Osteoblast (primary cell): ENCODE results near the gene PROB1. TPM values are rescaled to one million over a fixed set of nuclear protein-coding genes. Genes with fewer than 3 reads are reported as not detected.

Experiments
- DNase-seq: peaks from one replicate; pipeline ENCODE4 v3.0.0; 2011; ENCODE audit warnings: low spot score, mixed read lengths; ENCODE audit not compliant: insufficient read length; ENCODE audit errors: missing footprints
- H2AFZ ChIP-seq: 2 replicates; pipeline ENCODE4 v1.6.0; 2011; ENCODE audit warnings: mild to moderate bottlenecking, low read length
- H3K27ac ChIP-seq: 2 replicates; pipeline ENCODE4 v1.5.1; 2011; ENCODE audit warnings: mild to moderate bottlenecking, low read depth, low read length, moderate library complexity
- H3K27me3 ChIP-seq: 2 replicates; pipeline ENCODE4 v1.6.0; 2012; ENCODE audit warnings: mild to moderate bottlenecking, control low read depth, inconsistent platforms, low read length, moderate library complexity; ENCODE audit not compliant: insufficient read depth
- H3K36me3 ChIP-seq: 2 replicates; pipeline ENCODE4 v1.5.1; 2011; ENCODE audit warnings: mild to moderate bottlenecking, low read length, control low read depth, moderate library complexity; ENCODE audit not compliant: insufficient read depth
- H3K4me1 ChIP-seq: 2 replicates; pipeline ENCODE4 v1.5.1; 2011; ENCODE audit warnings: mild to moderate bottlenecking, low read length, control low read depth, moderate library complexity; ENCODE audit not compliant: insufficient read depth
- H3K4me2 ChIP-seq: 2 replicates; pipeline ENCODE4 v1.6.0; 2011; ENCODE audit warnings: mild to moderate bottlenecking, low read length; ENCODE audit not compliant: insufficient read depth
- H3K4me3 ChIP-seq: fragments of 200-600 bp; sonication (generic); 3 replicates; pipeline ENCODE4 v1.5.1; 2012; ENCODE audit warnings: mild to moderate bottlenecking, low read length, inconsistent platforms; ENCODE audit not compliant: insufficient read depth
- H3K79me2 ChIP-seq: 2 replicates; pipeline ENCODE4 v1.6.0; 2012; ENCODE audit warnings: mild to moderate bottlenecking, low read length, control low read depth, inconsistent platforms; ENCODE audit not compliant: insufficient read depth
- H3K9me3 ChIP-seq: 2 replicates; pipeline ENCODE4 v1.5.1; 2011; ENCODE audit warnings: low read depth, low read length, control low read depth
- H4K20me1 ChIP-seq: 2 replicates; pipeline ENCODE4 v1.6.0; 2012; ENCODE audit warnings: mild to moderate bottlenecking, low read length, control low read depth; ENCODE audit not compliant: insufficient read depth
- total RNA-seq: library from RNA; depleted of rRNA; stranded (reverse); fragments of >200 nt; gene quantifications from 2 replicates; pipeline ENCODE4 v1.2.3, GENCODE V29; 2012
- TF ChIP-seq, protein P1 (sequence below): IDR thresholded peaks from 2 replicates; pipeline ENCODE4 v1.5.1; 2011; ENCODE audit warnings: mild to moderate bottlenecking, low read depth, low read length, moderate library complexity; ENCODE audit errors: extremely low read depth

PROB1 gene
- total RNA-seq, 1 donor: 1.1 TPM

- Histone ChIP-seq H3K9me3 (no peaks in the 10 kb centered on the region), H4K20me1 (no peaks in the 10 kb centered on the region), H3K36me3 (peaks cover 19% of the 10 kb centered on the region), H3K4me2 (no peak overlapping the region), H3K27ac (no peak overlapping the region), H2AFZ (no peak overlapping the region), H3K4me3 (no peak overlapping the region), H3K27me3 (no peaks in the 10 kb centered on the region), H3K79me2 (no peaks in the 10 kb centered on the region), H3K4me1 (no peaks in the 10 kb centered on the region)
- TF ChIP-seq, protein P1, sequence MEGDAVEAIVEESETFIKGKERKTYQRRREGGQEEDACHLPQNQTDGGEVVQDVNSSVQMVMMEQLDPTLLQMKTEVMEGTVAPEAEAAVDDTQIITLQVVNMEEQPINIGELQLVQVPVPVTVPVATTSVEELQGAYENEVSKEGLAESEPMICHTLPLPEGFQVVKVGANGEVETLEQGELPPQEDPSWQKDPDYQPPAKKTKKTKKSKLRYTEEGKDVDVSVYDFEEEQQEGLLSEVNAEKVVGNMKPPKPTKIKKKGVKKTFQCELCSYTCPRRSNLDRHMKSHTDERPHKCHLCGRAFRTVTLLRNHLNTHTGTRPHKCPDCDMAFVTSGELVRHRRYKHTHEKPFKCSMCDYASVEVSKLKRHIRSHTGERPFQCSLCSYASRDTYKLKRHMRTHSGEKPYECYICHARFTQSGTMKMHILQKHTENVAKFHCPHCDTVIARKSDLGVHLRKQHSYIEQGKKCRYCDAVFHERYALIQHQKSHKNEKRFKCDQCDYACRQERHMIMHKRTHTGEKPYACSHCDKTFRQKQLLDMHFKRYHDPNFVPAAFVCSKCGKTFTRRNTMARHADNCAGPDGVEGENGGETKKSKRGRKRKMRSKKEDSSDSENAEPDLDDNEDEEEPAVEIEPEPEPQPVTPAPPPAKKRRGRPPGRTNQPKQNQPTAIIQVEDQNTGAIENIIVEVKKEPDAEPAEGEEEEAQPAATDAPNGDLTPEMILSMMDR: no peak
- DNase-seq: no peak
Observed at GRCh38 chr5:139419226-139420192, 24.6 kb upstream of the PROB1 start.

GRCh38 chr5:139418793-139419192, 23.9 kb upstream of the PROB1 start:
- no peak overlapping the region for H3K27ac ChIP-seq
- TF ChIP-seq, protein P1: no peak
- H3K27me3 ChIP-seq: no peaks in the 10 kb centered on the region
- no peak overlapping the region for H2AFZ ChIP-seq
- no peaks in the 10 kb centered on the region for H4K20me1 ChIP-seq
- no peaks in the 10 kb centered on the region for H3K79me2 ChIP-seq
- no peak overlapping the region for H3K4me2 ChIP-seq
- H3K9me3 ChIP-seq: no peaks in the 10 kb centered on the region
- H3K4me1 ChIP-seq: no peaks in the 10 kb centered on the region
- H3K4me3 ChIP-seq: no peak overlapping the region
- no peak for DNase-seq
- peaks cover 21% of the 10 kb centered on the region for H3K36me3 ChIP-seq

- Histone ChIP-seq H3K4me1 (no peaks in the 10 kb centered on the region), H3K27me3 (no peaks in the 10 kb centered on the region), H4K20me1 (no peaks in the 10 kb centered on the region), H3K36me3 (peaks cover 21% of the 10 kb centered on the region), H3K79me2 (no peaks in the 10 kb centered on the region), H2AFZ (no peak overlapping the region), H3K4me3 (no peak overlapping the region), H3K4me2 (no peak overlapping the region), H3K9me3 (no peaks in the 10 kb centered on the region), H3K27ac (no peak overlapping the region)
- TF ChIP-seq, protein P1: no peak
- no peak for DNase-seq
Observed at GRCh38 chr5:139417214-139417613, 22.3 kb upstream of the PROB1 start.

DNA sequence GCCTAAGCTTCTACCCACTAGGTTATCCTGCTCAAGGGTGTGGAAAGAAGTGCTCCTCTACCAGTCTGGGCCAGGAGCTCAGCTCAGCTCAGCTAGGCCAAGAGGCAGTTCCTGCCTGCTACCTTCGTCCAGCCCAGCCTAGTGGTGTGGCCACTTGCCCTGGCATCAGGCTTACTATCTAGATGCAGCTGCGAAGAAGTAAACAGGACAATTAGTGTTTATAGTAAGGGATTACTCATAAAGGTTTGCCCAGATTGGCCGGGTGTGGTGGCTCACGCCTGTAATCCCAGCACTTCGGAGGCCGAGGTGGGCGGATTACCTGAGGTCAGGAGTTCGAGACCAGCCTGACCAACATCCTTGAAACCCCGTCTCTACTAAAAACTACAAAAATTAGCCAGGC, 21.7 kb upstream of the PROB1 start:
- Histone ChIP-seq H3K36me3 (peaks cover 21% of the 10 kb centered on the region), H3K79me2 (no peaks in the 10 kb centered on the region), H2AFZ (no peak overlapping the region), H4K20me1 (no peaks in the 10 kb centered on the region), H3K27me3 (no peaks in the 10 kb centered on the region), H3K27ac (no peak overlapping the region), H3K9me3 (no peaks in the 10 kb centered on the region), H3K4me3 (no peak overlapping the region), H3K4me2 (no peak overlapping the region), H3K4me1 (no peaks in the 10 kb centered on the region)
- TF ChIP-seq, protein P1: no peak
- DNase-seq: no peak
